Measurements from ENCODE around the gene HPCAL1.

The HPCAL1 gene

DNA sequence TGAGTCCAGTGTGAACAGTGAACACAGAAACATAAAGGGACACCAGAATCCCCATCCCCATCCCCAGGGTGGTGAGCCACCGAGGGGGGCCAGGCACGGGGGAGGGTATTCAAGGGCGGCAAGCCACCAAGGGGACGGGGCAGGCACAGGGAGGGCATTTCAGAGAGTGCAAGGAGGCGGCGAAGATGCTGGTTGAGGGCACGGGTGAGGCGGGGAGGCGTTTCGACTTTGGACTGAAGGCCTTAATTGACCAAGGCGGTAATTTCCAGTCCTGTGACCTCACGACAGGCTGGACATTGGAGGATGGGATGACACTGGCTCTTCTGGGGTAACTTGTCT is 75.0 kb downstream of the HPCAL1 start:
- TF ChIP-seq CTCF (IDR thresholded peaks at IDR 0.05): no peak
- no peak for TF ChIP-seq ZFX (IDR thresholded peaks at IDR 0.05; ENCODE audit: borderline replicate concordance)
- H3K27ac ChIP-seq: no peak overlapping the region

- no peak overlapping the region for H3K27ac ChIP-seq
- no peak for TF ChIP-seq CTCF (IDR thresholded peaks at IDR 0.05)
- no peak for TF ChIP-seq ZFX (IDR thresholded peaks at IDR 0.05; ENCODE audit: borderline replicate concordance)
These were observed 75.5 kb downstream of the HPCAL1 start for GRCh38 chr2:10378189-10378588.

GRCh38 chr2:10380048-10380926 is 77.6 kb downstream of the HPCAL1 start:
- TF ChIP-seq ZFX (IDR thresholded peaks at IDR 0.05; ENCODE audit: borderline replicate concordance) (no peak), CTCF (IDR thresholded peaks at IDR 0.05) (no peak)
- no peak overlapping the region for H3K27ac ChIP-seq

GRCh38 chr2:10381997-10382353 is 79.3 kb downstream of the HPCAL1 start:
- no peak for TF ChIP-seq CTCF (IDR thresholded peaks at IDR 0.05)
- no peak for TF ChIP-seq ZFX (IDR thresholded peaks at IDR 0.05; ENCODE audit: borderline replicate concordance)
- H3K27ac ChIP-seq: no peak overlapping the region

GRCh38 chr2:10382354-10383061 is 79.8 kb downstream of the HPCAL1 start:
- no peak for TF ChIP-seq CTCF (IDR thresholded peaks at IDR 0.05)
- TF ChIP-seq ZFX (IDR thresholded peaks at IDR 0.05; ENCODE audit: borderline replicate concordance): no peak
- H3K27ac ChIP-seq: no peak overlapping the region

- TF ChIP-seq ZFX (IDR thresholded peaks at IDR 0.05; ENCODE audit: borderline replicate concordance) (no peak), CTCF (IDR thresholded peaks at IDR 0.05) (no peak)
- no peak overlapping the region for H3K27ac ChIP-seq
These were observed 81.4 kb downstream of the HPCAL1 start for GRCh38 chr2:10383960-10384734.

Measured in 22Rv1 (cell line).